ENCODE data around the gene ABCB10.

DNA sequence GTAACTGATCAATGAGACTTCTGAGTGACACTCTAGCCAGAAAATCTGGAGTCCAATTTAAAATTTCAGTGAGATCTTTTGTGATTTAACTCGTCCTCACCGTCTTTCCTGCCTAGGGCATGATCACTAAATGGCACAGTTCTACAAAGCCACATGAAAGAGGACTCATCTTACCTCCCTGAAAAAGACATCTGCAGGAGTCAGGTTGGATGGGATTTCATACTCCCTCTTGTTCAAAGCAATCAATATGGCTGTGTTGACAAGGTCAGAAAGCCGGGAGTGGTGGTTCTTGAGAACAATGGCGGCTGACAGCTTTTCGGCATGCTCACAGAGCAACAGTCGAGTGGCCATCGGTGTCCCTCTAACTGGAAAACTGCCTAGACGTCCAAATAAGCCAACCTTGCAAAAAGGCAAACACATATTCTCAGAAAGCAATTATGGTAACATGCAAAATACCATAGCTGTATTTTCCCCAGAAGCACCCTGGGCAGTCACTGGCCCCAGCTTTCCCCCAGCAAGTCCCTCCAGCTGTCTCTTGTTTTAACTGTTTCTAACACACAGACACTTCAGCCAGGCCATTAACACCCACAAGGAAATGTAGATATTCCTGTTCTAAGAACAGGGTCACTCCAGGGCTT is 88.0 kb downstream of the ABCB10 start:
- TF ChIP-seq, protein P1, sequence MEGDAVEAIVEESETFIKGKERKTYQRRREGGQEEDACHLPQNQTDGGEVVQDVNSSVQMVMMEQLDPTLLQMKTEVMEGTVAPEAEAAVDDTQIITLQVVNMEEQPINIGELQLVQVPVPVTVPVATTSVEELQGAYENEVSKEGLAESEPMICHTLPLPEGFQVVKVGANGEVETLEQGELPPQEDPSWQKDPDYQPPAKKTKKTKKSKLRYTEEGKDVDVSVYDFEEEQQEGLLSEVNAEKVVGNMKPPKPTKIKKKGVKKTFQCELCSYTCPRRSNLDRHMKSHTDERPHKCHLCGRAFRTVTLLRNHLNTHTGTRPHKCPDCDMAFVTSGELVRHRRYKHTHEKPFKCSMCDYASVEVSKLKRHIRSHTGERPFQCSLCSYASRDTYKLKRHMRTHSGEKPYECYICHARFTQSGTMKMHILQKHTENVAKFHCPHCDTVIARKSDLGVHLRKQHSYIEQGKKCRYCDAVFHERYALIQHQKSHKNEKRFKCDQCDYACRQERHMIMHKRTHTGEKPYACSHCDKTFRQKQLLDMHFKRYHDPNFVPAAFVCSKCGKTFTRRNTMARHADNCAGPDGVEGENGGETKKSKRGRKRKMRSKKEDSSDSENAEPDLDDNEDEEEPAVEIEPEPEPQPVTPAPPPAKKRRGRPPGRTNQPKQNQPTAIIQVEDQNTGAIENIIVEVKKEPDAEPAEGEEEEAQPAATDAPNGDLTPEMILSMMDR (conservative IDR thresholded peaks at IDR 0.05 in 1 of 2, IDR thresholded peaks at IDR 0.05 in 1 of 2; ENCODE audit: extremely low read depth in 1 of 2, insufficient read depth in 1 of 2, low read depth in 1 of 2, low read length in 2 of 2) = no peak
- no peak for TF ChIP-seq EZH2 (IDR thresholded peaks at IDR 0.05; ENCODE audit: borderline replicate concordance, low read length)
